Endodermal cell (in vitro differentiated cells): Measurements from ENCODE around the gene LPP. TPM values are rescaled to one million over a fixed set of nuclear protein-coding genes. Genes with fewer than 3 reads are reported as not detected.

ENCODE experiments used
- DNase-seq: peaks from one replicate; pipeline ENCODE4 v3.0.0-alpha.2; 2017
- H3K27ac ChIP-seq: 2 replicates; pipeline ENCODE4 v1.5.1; 2013; ENCODE audit warnings: mild to moderate bottlenecking, low read depth, low read length, moderate library complexity
- H3K27me3 ChIP-seq: 2 replicates; pipeline ENCODE4 v1.6.1; 2013; ENCODE audit warnings: mild to moderate bottlenecking, low read length, moderate library complexity; ENCODE audit not compliant: insufficient read depth, control insufficient read depth, poor library complexity, severe bottlenecking
- H3K36me3 ChIP-seq: 2 replicates; pipeline ENCODE4 v1.7.0; 2013; ENCODE audit warnings: mild to moderate bottlenecking, low read length, moderate library complexity; ENCODE audit not compliant: control insufficient read depth, insufficient read depth
- H3K4me1 ChIP-seq: one replicate; pipeline ENCODE4 v1.7.0; 2013; ENCODE audit warnings: low read length; ENCODE audit not compliant: control insufficient read depth, insufficient read depth
- H3K4me3 ChIP-seq: 2 replicates; pipeline ENCODE4 v1.5.1; 2013; ENCODE audit warnings: mild to moderate bottlenecking, low read length, moderate library complexity
- H3K9ac ChIP-seq: 2 replicates; pipeline ENCODE4 v1.6.1; 2013; ENCODE audit warnings: mild to moderate bottlenecking, low read length, moderate library complexity; ENCODE audit not compliant: poor library complexity, severe bottlenecking; ENCODE audit errors: extremely low read depth
- H3K9me3 ChIP-seq: 2 replicates; pipeline ENCODE4 v1.6.1; 2013; ENCODE audit warnings: mild to moderate bottlenecking, low read length, moderate library complexity; ENCODE audit not compliant: control insufficient read depth
- H3K27ac Mint-ChIP-seq: 2 replicates; pipeline ENCODE4 v1.8.0; 2020; ENCODE audit warnings: mixed read lengths
- H3K27me3 Mint-ChIP-seq: 2 replicates; pipeline ENCODE4 v1.8.0; 2021; ENCODE audit warnings: mild to moderate bottlenecking, mixed read lengths; ENCODE audit not compliant: insufficient read depth
- H3K36me3 Mint-ChIP-seq: 2 replicates; pipeline ENCODE4 v1.8.0; 2020; ENCODE audit warnings: low read depth, mixed read lengths
- H3K4me1 Mint-ChIP-seq: 2 replicates; pipeline ENCODE4 v1.8.0; 2020; ENCODE audit warnings: mixed read lengths
- H3K4me3 Mint-ChIP-seq: 2 replicates; pipeline ENCODE4 v1.8.0; 2020; ENCODE audit warnings: mild to moderate bottlenecking, moderate library complexity, mixed read lengths
- H3K9me3 Mint-ChIP-seq: 2 replicates; pipeline ENCODE4 v1.8.0; 2020; ENCODE audit warnings: mild to moderate bottlenecking, mixed read lengths
- WGBS, 2 experiments: methylation state at CpG; one replicate each; pipeline versions ENCODE4 v1.1.5 to v1.1.7; 2013; ENCODE audit warnings: missing lambda C conversion rate in 2 of 2, mixed read lengths in 1 of 2; ENCODE audit not compliant: insufficient coverage in 1 of 2, insufficient read length in 1 of 2; 5-methylcytosine and 5-hydroxymethylcytosine counted together
- total RNA-seq, 2 donors: library from RNA; stranded (reverse); fragmentation: NEBNext Ultra II Directional in 1 of 2; extraction: Animal tissue kit (Norgen Biotek cat#: 25700) in 1 of 2; gene quantifications; 2 replicates in 1 of 2; 3 replicates in 1 of 2; pipeline ENCODE4 v1.2.1, GENCODE V29; 2021
- TF ChIP-seq, protein P1 (sequence below): fragments of 200-600 bp; sonication (generic); conservative IDR thresholded peaks from 2 replicates; pipeline ENCODE4 v1.5.0; 2021; ENCODE audit warnings: antibody characterized with exemption, mild to moderate bottlenecking

LPP gene
- total RNA-seq, 2 donors from 2014 or later, result 78.0 to 105 TPM

DNA sequence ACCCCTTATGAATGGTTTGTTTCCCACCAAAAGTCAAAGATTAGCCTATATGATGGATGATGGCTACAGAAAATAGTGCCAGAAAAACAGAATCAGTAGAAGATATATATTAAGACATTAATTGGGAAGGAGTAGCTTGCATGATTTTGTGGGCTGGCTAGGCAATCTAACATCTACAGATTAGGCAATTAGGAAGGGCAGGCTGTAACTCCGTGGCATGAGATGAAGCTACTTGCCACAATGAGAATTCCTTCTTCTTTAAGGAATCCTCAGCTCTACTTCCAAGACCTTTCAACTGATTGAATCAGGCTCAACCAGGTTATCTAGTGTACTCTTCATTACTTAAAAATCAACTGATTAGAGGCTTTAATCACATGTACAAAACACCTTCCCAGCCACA lies 426.7 kb downstream of the LPP start:
- Mint-ChIP-seq H3K27me3 (no peaks in the 10 kb centered on the region), H3K4me1 (peaks cover 6% of the 10 kb centered on the region), H3K36me3 (peaks cover 3% of the 10 kb centered on the region), H3K9me3 (no peaks in the 10 kb centered on the region), H3K27ac (no peak overlapping the region), H3K4me3 (no peak overlapping the region)
- H3K36me3 ChIP-seq, result peaks cover 11% of the 10 kb centered on the region
- TF ChIP-seq, protein P1, sequence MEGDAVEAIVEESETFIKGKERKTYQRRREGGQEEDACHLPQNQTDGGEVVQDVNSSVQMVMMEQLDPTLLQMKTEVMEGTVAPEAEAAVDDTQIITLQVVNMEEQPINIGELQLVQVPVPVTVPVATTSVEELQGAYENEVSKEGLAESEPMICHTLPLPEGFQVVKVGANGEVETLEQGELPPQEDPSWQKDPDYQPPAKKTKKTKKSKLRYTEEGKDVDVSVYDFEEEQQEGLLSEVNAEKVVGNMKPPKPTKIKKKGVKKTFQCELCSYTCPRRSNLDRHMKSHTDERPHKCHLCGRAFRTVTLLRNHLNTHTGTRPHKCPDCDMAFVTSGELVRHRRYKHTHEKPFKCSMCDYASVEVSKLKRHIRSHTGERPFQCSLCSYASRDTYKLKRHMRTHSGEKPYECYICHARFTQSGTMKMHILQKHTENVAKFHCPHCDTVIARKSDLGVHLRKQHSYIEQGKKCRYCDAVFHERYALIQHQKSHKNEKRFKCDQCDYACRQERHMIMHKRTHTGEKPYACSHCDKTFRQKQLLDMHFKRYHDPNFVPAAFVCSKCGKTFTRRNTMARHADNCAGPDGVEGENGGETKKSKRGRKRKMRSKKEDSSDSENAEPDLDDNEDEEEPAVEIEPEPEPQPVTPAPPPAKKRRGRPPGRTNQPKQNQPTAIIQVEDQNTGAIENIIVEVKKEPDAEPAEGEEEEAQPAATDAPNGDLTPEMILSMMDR, result no peak
- H3K9ac ChIP-seq, result no peak overlapping the region
- 100% methylated on average over 1 of the region's 1 CpG for WGBS, 2 experiments
- no peaks in the 10 kb centered on the region for H3K9me3 ChIP-seq
- no peak for DNase-seq
- no peak overlapping the region for H3K4me3 ChIP-seq
- H3K27ac ChIP-seq, result no peak overlapping the region
- H3K4me1 ChIP-seq, result no peaks in the 10 kb centered on the region
- H3K27me3 ChIP-seq, result no peaks in the 10 kb centered on the region

DNA sequence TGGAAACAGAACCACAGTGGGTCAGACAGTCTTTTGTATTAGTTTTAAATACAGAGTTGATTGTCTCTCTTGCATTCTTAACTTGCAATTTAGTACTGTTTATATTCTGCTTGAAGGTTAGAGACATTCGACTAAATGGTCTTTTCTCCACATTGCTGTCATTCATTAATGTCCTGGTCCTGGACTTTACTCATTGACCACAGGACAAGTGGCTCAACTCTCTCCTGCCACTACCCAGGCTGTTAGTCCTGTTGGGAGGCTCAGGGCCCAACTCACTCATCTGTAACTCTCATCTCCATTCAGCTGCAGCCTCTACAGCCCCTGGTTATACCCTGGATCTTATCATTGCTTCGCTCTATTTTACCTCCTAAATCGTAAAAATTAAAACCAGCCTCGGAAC lies 427.4 kb downstream of the LPP start:
- no peaks in the 10 kb centered on the region for H3K4me1 ChIP-seq
- H3K36me3 Mint-ChIP-seq, result peaks cover 3% of the 10 kb centered on the region
- 92 to 96% methylated on average over 4 of the region's 4 CpGs for WGBS, 2 experiments

DNA sequence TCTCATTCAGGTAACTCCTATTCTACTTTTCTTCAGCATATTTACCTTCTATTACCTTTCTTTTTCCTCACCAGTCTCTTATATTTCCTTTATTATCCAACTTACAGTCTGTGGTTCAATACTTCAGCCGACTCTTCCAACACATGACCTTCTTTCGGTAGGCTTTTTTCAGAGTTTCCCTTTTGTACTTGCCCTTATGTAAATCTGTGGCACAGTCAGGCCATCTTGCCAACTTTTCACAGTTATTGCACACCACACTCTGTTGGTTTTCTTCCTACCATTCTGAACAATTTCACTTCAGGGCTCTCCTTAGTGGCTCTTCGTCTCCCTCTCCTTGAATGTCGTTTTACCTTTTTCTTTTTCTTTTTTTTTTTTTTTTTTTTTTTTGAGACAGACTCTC lies 427.8 kb downstream of the LPP start:
- H3K4me1 Mint-ChIP-seq, result peaks cover 6% of the 10 kb centered on the region
- Histone ChIP-seq H3K27ac (no peak overlapping the region), H3K9ac (no peak overlapping the region), H3K4me1 (no peaks in the 10 kb centered on the region), H3K36me3 (peaks cover 11% of the 10 kb centered on the region), H3K9me3 (no peaks in the 10 kb centered on the region), H3K27me3 (no peaks in the 10 kb centered on the region), H3K4me3 (no peak overlapping the region)
- peaks cover 3% of the 10 kb centered on the region for H3K36me3 Mint-ChIP-seq
- no peaks in the 10 kb centered on the region for H3K27me3 Mint-ChIP-seq
- H3K4me3 Mint-ChIP-seq, result no peak overlapping the region
- no peak for DNase-seq
- TF ChIP-seq, protein P1, result no peak
- WGBS, 2 experiments, result 78 to 80% methylated on average over 4 of the region's 4 CpGs
- H3K9me3 Mint-ChIP-seq, result no peaks in the 10 kb centered on the region
- no peak overlapping the region for H3K27ac Mint-ChIP-seq

More for the DNA sequence above, 427.4 kb downstream of the LPP start:
- peaks cover 6% of the 10 kb centered on the region for H3K4me1 Mint-ChIP-seq
- H3K27me3 Mint-ChIP-seq, result no peaks in the 10 kb centered on the region
- H3K27ac ChIP-seq, result no peak overlapping the region
- H3K9me3 ChIP-seq, result no peaks in the 10 kb centered on the region
- peaks cover 11% of the 10 kb centered on the region for H3K36me3 ChIP-seq
- H3K27ac Mint-ChIP-seq, result no peak overlapping the region
- TF ChIP-seq, protein P1, result no peak
- H3K9me3 Mint-ChIP-seq, result no peaks in the 10 kb centered on the region
- no peaks in the 10 kb centered on the region for H3K27me3 ChIP-seq
- H3K4me3 ChIP-seq, result no peak overlapping the region
- H3K4me3 Mint-ChIP-seq, result no peak overlapping the region
- no peak overlapping the region for H3K9ac ChIP-seq
- no peak for DNase-seq
